Vagina (tissue), 2 donors: ENCODE measurements around the gene AGBL1. TPM values are rescaled to one million over a fixed set of nuclear protein-coding genes. Genes with fewer than 3 reads are reported as not detected.

Experiments
- DNase-seq, 2 donors: peaks; one replicate each; pipeline ENCODE4 v3.0.0-alpha.2; 2017; ENCODE audit errors: extremely low spot score in 2 of 2
- H3K27ac ChIP-seq: fragments of 200-600 bp; sonication (generic); one replicate; pipeline ENCODE4 v1.5.1; 2019
- H3K27me3 ChIP-seq: fragments of 200-600 bp; sonication (generic); one replicate; pipeline ENCODE4 v1.5.1; 2019
- H3K36me3 ChIP-seq, 2 donors: fragments of 200-600 bp; sonication (generic); one replicate each; pipeline ENCODE4 v1.5.1; 2017 to 2019
- H3K4me1 ChIP-seq: fragments of 200-600 bp; sonication (generic); one replicate; pipeline ENCODE4 v1.5.1; 2019
- H3K4me3 ChIP-seq, 2 donors: fragments of 200-600 bp; sonication (generic); 1 replicate in 1 of 2; 2 replicates in 1 of 2; pipeline ENCODE4 v1.5.1; 2016 to 2019
- H3K9me3 ChIP-seq: fragments of 200-600 bp; sonication (generic); one replicate; pipeline ENCODE4 v1.5.1; 2019
- CTCF ChIP-seq, 3 experiments: fragments of 450-650 bp in 2 of 3; fragments of 200-600 bp in 1 of 3; sonication (generic) in 1 of 3; IDR thresholded peaks; one replicate each; pipeline ENCODE4 v1.5.1; 2017 to 2019; ENCODE audit warnings: antibody characterized with exemption in 3 of 3, mild to moderate bottlenecking in 2 of 3, moderate library complexity in 2 of 3
- POLR2A ChIP-seq, 2 donors: fragments of 450-650 bp; IDR thresholded peaks; one replicate each; pipeline ENCODE4 v1.6.1; 2017; ENCODE audit warnings: antibody characterized with exemption in 2 of 2, mild to moderate bottlenecking in 2 of 2, moderate library complexity in 2 of 2
- POLR2AphosphoS5 ChIP-seq, 2 donors: sonication (generic); formaldehyde crosslinking; IDR thresholded peaks; one replicate each; pipeline ENCODE4 v1.9.0; 2017; ENCODE audit warnings: antibody characterized with exemption in 2 of 2, mild to moderate bottlenecking in 2 of 2, low read depth in 1 of 2; ENCODE audit not compliant: insufficient read depth in 1 of 2
- intact Hi-C: fragments of 100-400 bp; cut with DNase I; formaldehyde crosslinking; loops from one replicate; pipeline ENCODE4 v1.15.1; 2023
- total RNA-seq: library from RNA; depleted of rRNA; stranded (reverse); fragments of >200 nt; gene quantifications from one replicate; pipeline ENCODE4 v1.2.3, GENCODE V29; 2016

The AGBL1 gene
- total RNA-seq, 1 donor from 2014 or later: not detected

GRCh38 chr15:86300390-86301125 lies 220.9 kb downstream of the AGBL1 start:
- intact Hi-C loops: no loop called here
- TF ChIP-seq POLR2AphosphoS5 (IDR thresholded peaks at IDR 0.05; ENCODE audit: insufficient read depth in 1 of 2, low read depth in 1 of 2) (no peak), CTCF (IDR thresholded peaks at IDR 0.05) (no peak), POLR2A (IDR thresholded peaks at IDR 0.05) (no peak)
- Histone ChIP-seq H3K4me3 (no peak overlapping the region), H3K9me3 (no peaks in the 10 kb centered on the region), H3K4me1 (no peaks in the 10 kb centered on the region), H3K36me3 (no peaks in the 10 kb centered on the region), H3K27ac (no peak overlapping the region), H3K27me3 (no peaks in the 10 kb centered on the region)
- no peak for DNase-seq

GRCh38 chr15:86311568-86312280 lies 232.1 kb downstream of the AGBL1 start:
- Histone ChIP-seq H3K9me3 (no peaks in the 10 kb centered on the region), H3K27ac (no peak overlapping the region), H3K4me3 (no peak overlapping the region), H3K36me3 (no peaks in the 10 kb centered on the region), H3K27me3 (no peaks in the 10 kb centered on the region), H3K4me1 (no peaks in the 10 kb centered on the region)
- no peak for DNase-seq
- no peak for TF ChIP-seq CTCF (IDR thresholded peaks at IDR 0.05)
- intact Hi-C loops: no loop called here

- Histone ChIP-seq H3K4me3 (no peak overlapping the region), H3K27ac (no peak overlapping the region), H3K9me3 (no peaks in the 10 kb centered on the region), H3K4me1 (no peaks in the 10 kb centered on the region), H3K36me3 (no peaks in the 10 kb centered on the region), H3K27me3 (no peaks in the 10 kb centered on the region)
- no peak for TF ChIP-seq POLR2AphosphoS5 (IDR thresholded peaks at IDR 0.05; ENCODE audit: insufficient read depth in 1 of 2, low read depth in 1 of 2)
- TF ChIP-seq CTCF (IDR thresholded peaks at IDR 0.05): no peak
- TF ChIP-seq POLR2A (IDR thresholded peaks at IDR 0.05): no peak
- intact Hi-C loops: no loop called here
- DNase-seq: no peak
Measured at GRCh38 chr15:86312486-86312885, 232.8 kb downstream of the AGBL1 start.

- Histone ChIP-seq H3K36me3 (no peaks in the 10 kb centered on the region), H3K4me3 (no peak overlapping the region), H3K4me1 (no peaks in the 10 kb centered on the region), H3K27ac (no peak overlapping the region), H3K9me3 (no peaks in the 10 kb centered on the region), H3K27me3 (no peaks in the 10 kb centered on the region)
- no peak for DNase-seq
- intact Hi-C loops: no loop called here
- TF ChIP-seq POLR2AphosphoS5 (IDR thresholded peaks at IDR 0.05; ENCODE audit: insufficient read depth in 1 of 2, low read depth in 1 of 2) (no peak), POLR2A (IDR thresholded peaks at IDR 0.05) (no peak), CTCF (IDR thresholded peaks at IDR 0.05) (no peak)
Measured at GRCh38 chr15:86316216-86316615, 236.5 kb downstream of the AGBL1 start.
